GM10248 (cell line): Measurements from ENCODE around the gene CDH23.

ENCODE experiments used
- CTCF ChIA-PET: fragments of 300-600 bp; sonication (Branson Sonifier 250); formaldehyde crosslinking; extraction: SDS; loops from one replicate; lab custom pipeline; 2021; ENCODE audit warnings: antibody characterized with exemption; lab: Yijun Ruan, JAX
- POLR2A ChIA-PET: fragments of 350-650 bp; sonication (Branson Sonifier 250); formaldehyde crosslinking; extraction: SDS; loops from one replicate; lab custom pipeline; 2020; ENCODE audit warnings: antibody characterized with exemption; lab: Yijun Ruan, JAX
- DNase-seq: peaks from one replicate; pipeline ENCODE4 v3.0.0; 2012; ENCODE audit errors: extremely low spot score
- TF ChIP-seq, protein P1 (sequence below): IDR thresholded peaks from 2 replicates; pipeline ENCODE4 v1.5.1; 2012; ENCODE audit warnings: mild to moderate bottlenecking, low read depth; ENCODE audit errors: extremely low read depth, missing control alignments, control extremely low read depth

The CDH23 gene

DNA sequence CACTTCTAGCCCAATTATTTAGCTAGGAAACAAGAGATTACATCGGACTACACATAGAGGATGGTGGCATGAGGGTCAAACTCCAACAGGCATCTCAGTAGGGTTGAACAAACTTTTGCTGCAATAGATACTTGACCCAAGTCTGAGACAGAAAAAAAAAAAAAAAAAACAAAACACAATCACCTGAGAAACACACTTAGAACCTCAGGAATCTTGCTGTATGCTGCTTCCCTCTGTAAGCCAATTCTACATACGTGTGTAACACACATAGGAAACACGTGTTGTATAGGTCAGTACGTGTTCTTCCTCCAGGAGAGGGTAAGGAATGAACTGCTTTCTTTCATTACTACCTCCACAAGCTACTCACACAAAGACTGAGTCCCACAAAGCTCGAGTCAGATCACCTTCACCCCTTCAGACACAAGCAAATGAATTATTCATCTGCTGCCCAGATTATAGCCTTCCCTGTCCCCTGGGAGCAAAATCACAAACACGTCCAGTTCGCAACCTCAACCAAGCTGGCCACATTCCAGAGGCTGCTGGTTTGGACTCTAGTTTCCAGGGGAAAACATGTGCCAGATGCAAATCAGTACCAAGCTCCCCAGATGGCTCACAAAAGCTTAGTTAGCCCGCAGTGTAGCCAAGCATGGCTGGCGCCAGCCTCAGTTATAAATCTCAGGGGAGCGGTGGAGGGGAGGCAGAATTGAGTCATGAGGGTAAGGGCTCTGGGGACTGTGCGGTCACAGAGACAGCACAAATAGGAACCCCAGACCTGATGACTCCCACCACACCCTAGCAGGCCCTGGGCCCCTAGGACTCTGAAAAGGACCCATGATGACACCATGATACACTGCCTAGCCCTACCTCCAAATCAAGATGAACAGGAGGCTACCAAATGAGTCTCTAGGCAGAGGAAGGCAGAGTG, 439.2 kb downstream of the CDH23 start:
- TF ChIP-seq, protein P1, sequence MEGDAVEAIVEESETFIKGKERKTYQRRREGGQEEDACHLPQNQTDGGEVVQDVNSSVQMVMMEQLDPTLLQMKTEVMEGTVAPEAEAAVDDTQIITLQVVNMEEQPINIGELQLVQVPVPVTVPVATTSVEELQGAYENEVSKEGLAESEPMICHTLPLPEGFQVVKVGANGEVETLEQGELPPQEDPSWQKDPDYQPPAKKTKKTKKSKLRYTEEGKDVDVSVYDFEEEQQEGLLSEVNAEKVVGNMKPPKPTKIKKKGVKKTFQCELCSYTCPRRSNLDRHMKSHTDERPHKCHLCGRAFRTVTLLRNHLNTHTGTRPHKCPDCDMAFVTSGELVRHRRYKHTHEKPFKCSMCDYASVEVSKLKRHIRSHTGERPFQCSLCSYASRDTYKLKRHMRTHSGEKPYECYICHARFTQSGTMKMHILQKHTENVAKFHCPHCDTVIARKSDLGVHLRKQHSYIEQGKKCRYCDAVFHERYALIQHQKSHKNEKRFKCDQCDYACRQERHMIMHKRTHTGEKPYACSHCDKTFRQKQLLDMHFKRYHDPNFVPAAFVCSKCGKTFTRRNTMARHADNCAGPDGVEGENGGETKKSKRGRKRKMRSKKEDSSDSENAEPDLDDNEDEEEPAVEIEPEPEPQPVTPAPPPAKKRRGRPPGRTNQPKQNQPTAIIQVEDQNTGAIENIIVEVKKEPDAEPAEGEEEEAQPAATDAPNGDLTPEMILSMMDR: no peak
- ChIA-PET POLR2A (interaction anchor here (0.9 to 2.5 kb wide), 2 partner anchors 13 to 15 kb away, joined by 8 to 16 read pairs; partner anchors contain the start of gene PSAP), CTCF (interaction anchor here (0.9 to 11.2 kb wide), 20 partner anchors 9 to 350 kb away, joined by 3 to 90 read pairs (median 5); partner anchors contain the start of genes PSAP and VSIR)
- DNase-seq: peak; percentile 89

DNA sequence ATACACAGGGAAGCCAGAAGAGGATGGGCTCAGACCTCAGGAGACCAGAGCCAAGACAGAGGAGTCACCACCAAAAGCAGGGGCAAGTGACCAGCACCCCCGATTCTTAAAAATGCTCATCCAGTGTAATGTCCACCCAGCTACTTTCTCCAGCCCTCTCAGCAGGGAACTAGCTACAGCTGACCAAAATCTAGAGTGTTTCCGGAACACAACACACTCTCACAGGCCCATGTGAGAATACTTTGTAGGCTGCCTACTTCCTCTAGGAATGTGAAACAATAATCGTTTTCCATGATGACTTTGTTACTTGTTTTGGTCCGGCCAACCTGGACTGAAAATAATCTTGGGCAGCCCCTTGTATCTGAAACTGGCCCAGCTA, 439.9 kb downstream of the CDH23 start:
- POLR2A ChIA-PET: interaction anchor here (0.8 to 2.5 kb wide), 4 partner anchors 12 to 88 kb away, joined by 4 to 16 read pairs (median 6); partner anchors contain the start of gene PSAP
- no peak for DNase-seq
- TF ChIP-seq, protein P1: no peak
- CTCF ChIA-PET: interaction anchor here (1.1 to 11.2 kb wide), 18 partner anchors 9 to 213 kb away, joined by 3 to 90 read pairs (median 6); partner anchors contain the start of genes PSAP and VSIR

DNA sequence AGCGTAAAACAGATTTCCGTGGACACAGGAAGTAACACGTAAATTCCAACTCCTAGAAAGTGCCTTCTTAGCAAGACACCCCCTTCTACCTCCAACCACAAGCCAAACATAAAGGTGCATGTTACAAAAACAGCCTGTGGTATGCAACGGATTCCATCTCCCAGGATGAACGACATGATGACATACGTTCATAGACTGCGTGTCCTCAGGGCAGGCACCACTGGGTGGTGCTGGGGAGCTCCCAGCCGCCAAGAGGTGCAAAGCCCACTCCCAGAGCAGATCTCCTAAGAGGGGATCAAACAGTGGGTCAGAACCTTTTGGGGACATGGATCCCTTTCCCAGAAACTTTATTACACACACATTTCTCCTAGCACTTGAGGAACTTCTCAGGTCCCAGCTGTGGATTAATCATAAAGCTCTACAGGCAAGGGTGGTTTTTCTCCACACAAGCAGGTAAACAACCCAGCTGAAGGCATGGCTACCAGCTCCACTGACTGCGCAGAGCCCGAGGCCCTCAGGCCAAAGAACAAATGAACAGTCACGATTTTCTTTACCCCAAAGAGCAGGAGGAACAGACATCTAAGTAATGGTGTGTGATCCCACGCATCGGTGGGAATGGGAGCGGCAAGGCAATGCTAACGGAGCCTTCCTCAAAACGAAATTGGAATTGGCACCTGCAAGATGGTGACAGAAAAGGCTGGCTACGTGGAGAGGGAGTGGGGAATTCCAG, 440.5 kb downstream of the CDH23 start:
- CTCF ChIA-PET: interaction anchor here (0.6 to 11.2 kb wide), 18 partner anchors 8 to 212 kb away, joined by 3 to 90 read pairs (median 6); partner anchors contain the start of genes PSAP and VSIR
- TF ChIP-seq, protein P1: peak; percentile 72
- POLR2A ChIA-PET: interaction anchor here (0.8 to 2.5 kb wide), 3 partner anchors 13 to 89 kb away, joined by 4 to 16 read pairs (median 4); partner anchors contain the start of gene PSAP
- DNase-seq: no peak

DNA sequence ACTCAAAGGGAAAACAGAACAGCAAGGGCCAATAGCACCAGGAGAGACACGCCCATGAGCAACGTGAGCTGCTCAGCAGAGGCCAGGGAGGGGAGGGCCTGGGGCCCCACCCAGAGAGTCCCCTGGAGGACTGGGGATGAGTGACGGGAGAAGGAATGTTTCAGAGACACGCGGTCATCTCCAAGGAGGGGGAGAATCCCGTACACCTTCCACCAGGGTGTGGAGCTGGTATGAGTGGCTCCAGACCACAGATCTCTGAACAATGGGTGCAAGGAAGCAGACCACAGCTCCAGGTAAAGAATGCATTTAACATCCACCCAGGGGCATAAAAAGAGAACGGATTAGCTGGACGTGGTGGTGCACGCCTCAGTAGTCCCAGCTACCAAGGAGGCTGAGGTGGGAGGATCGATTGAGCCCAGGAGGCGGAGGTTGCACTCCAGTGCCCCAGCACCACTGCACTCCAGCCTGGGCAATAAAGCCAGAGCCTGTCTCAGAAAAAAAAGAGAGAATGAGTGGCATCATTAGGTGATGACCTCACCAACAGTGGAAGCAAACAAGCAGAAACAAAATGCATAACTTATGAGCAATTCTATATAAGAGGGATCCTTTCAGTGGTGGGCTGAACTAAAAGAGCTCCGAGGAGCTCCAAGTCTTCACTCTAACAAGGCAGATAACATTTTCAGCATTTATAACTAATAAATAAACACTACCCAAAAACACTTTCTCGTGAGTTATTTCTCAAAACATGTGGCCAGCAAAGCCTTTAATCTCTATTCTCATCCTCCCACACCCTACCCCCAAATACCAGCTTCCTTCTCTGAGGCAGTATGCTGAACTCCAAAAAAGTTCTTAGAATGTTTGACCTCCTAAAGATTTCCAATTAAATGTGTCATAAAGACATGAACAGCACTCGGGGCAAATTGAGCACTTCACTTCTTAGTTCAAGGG, 441.8 kb downstream of the CDH23 start:
- ChIA-PET CTCF (interaction anchor here (1.7 to 11.2 kb wide), 3 partner anchors 11 to 60 kb away, joined by 4 to 90 read pairs (median 48); partner anchors contain the start of gene PSAP), POLR2A (interaction anchor here (0.5 to 5.0 kb wide), 3 partner anchors 12 to 1941 kb away, joined by 3 to 25 read pairs (median 4); partner anchors contain the start of gene PSAP)
- no peak for DNase-seq
- TF ChIP-seq, protein P1: no peak

DNA sequence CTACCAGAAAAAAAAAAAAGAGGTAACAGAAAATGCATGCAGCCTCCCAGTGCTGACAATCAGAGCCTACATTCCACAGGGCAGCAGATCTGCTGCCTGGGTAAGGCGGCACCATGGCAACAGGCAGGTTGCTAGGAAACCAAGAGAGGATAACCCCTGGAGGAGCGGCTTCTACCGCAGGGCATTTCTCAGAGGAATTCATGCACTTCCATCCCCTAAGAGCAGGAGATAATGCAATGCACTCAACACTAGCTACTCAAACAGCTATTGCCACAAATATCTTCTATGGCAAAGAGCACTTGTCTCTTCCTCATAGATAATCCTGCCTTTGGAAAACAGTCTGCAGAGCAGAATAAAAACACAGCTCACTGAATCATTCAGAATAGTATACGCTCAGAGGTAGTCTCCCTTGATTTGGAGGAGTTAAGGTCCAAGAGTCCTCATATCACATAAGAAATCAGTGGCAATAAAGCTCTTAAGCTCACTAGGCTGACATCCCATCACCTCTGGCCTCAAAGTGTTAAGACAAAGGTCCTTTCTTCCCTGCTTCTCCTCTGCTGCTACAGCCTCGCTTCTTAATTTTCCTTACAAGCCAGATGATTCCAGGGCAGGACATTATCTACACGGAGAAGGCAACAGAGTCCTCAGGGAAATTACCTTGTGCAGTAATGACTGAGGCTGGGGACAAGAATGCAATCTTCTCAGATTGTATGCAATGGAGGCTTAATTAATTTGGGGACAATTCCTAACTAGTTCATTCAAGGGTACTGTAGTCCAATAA, 443.6 kb downstream of the CDH23 start:
- CTCF ChIA-PET: interaction anchor here (0.7 to 11.2 kb wide), 4 partner anchors 9 to 58 kb away, joined by 3 to 90 read pairs (median 26); partner anchors contain the start of gene PSAP
- POLR2A ChIA-PET: interaction anchor here (1.1 to 5.0 kb wide), 2 partner anchors 9 to 10 kb away, joined by 4 to 25 read pairs; partner anchors contain the start of gene PSAP
- TF ChIP-seq, protein P1: no peak
- no peak for DNase-seq
